ENCODE measurements around the gene ZGLP1. TPM values are rescaled to one million over a fixed set of nuclear protein-coding genes. Genes with fewer than 3 reads are reported as not detected.

The ZGLP1 gene
- total and polyA plus RNA-seq, 2 of the 13 experiments (the other 11 are each of a cell fraction or from before 2014, with no cell fraction given): 2.4 to 3.0 TPM

GRCh38 chr19:10332158-10332964 is 22.7 kb upstream of the ZGLP1 start (continued):
- no peak for TF ChIP-seq RERE (CRISPR knock-in tag; IDR thresholded peaks at IDR 0.05; ENCODE audit: low read depth)
- no peak for TF ChIP-seq ETV6 (CRISPR knock-in tag; conservative IDR thresholded peaks at IDR 0.05)
- TF ChIP-seq NPAS2 (CRISPR knock-in tag; IDR thresholded peaks at IDR 0.05; ENCODE audit: borderline replicate concordance): no peak
- TF ChIP-seq TCF12 (IDR thresholded peaks at IDR 0.05): no peak
- no peak for TF ChIP-seq TCF12 (CRISPR knock-in tag; IDR thresholded peaks at IDR 0.05)
- TF ChIP-seq ZNF703 (CRISPR knock-in tag; IDR thresholded peaks at IDR 0.05; ENCODE audit: borderline replicate concordance): no peak
- TF ChIP-seq ZNF552 (CRISPR knock-in tag; IDR thresholded peaks at IDR 0.05; ENCODE audit: borderline replicate concordance): no peak; the same call in 1 of the 2 replicates
- TF ChIP-seq ZNF207 (IDR thresholded peaks at IDR 0.05; ENCODE audit: borderline replicate concordance): no peak
- TF ChIP-seq HIVEP1 (CRISPR knock-in tag; IDR thresholded peaks at IDR 0.05): 0 out of 2 replicates have a peak, but pooled peaks have one; percentile 30
- no peak for TF ChIP-seq ZNF143 (CRISPR knock-in tag; IDR thresholded peaks at IDR 0.05)
- no peak for TF ChIP-seq HDAC6 (IDR thresholded peaks at IDR 0.05; ENCODE audit: low read depth, low read length)
- TF ChIP-seq TFE3 (CRISPR knock-in tag; IDR thresholded peaks at IDR 0.05): no peak
- no peak for TF ChIP-seq ZNF460 (CRISPR knock-in tag; IDR thresholded peaks at IDR 0.05; ENCODE audit: borderline replicate concordance)
- TF ChIP-seq ZNF232 (CRISPR knock-in tag; IDR thresholded peaks at IDR 0.05; ENCODE audit: borderline replicate concordance): 0 out of 2 replicates have a peak, but pooled peaks have one; percentile 11
- no peak for TF ChIP-seq RARG (CRISPR knock-in tag; IDR thresholded peaks at IDR 0.05; ENCODE audit: low read depth)
- TF ChIP-seq SMAD1 (CRISPR knock-in tag; IDR thresholded peaks at IDR 0.05; ENCODE audit: borderline replicate concordance, low read depth): no peak
- no peak for TF ChIP-seq IKZF1 (IDR thresholded peaks at IDR 0.05)
- no peak for TF ChIP-seq ZKSCAN1 (IDR thresholded peaks at IDR 0.05; ENCODE audit: low read length)
- no peak for TF ChIP-seq ZNF30 (CRISPR knock-in tag; IDR thresholded peaks at IDR 0.05)
- TF ChIP-seq MXI1 (IDR thresholded peaks at IDR 0.05; ENCODE audit: borderline replicate concordance, low read depth, low read length): peak; percentile 55; the same call in 1 of the 3 replicates
- no peak for TF ChIP-seq ZBTB8A (CRISPR knock-in tag; IDR thresholded peaks at IDR 0.05; ENCODE audit: borderline replicate concordance, low read depth)

All from HepG2 (cell line).